ENCODE measurements around the gene ZNF618.

Gene ZNF618

GRCh38 chr9:113912816-113913215 lies 36.7 kb downstream of the ZNF618 start:
- DNase-seq (ENCODE audit: low spot score) = no peak

GRCh38 chr9:113913426-113914195 lies 37.5 kb downstream of the ZNF618 start:
- DNase-seq (ENCODE audit: low spot score) = no peak

- DNase-seq (ENCODE audit: low spot score) = no peak
These were observed 38.4 kb downstream of the ZNF618 start for GRCh38 chr9:113914517-113914916.

GRCh38 chr9:113915817-113916434 lies 39.8 kb downstream of the ZNF618 start:
- DNase-seq (ENCODE audit: low spot score) = no peak

GRCh38 chr9:113916931-113917330 lies 40.8 kb downstream of the ZNF618 start:
- DNase-seq (ENCODE audit: low spot score) = no peak

GRCh38 chr9:113918697-113919350 lies 42.7 kb downstream of the ZNF618 start:
- DNase-seq (ENCODE audit: low spot score) = no peak

- no peak for DNase-seq (ENCODE audit: low spot score)
These were observed 43.3 kb downstream of the ZNF618 start for GRCh38 chr9:113919382-113919781.

GRCh38 chr9:113919871-113920270 lies 43.8 kb downstream of the ZNF618 start:
- no peak for DNase-seq (ENCODE audit: low spot score)

GRCh38 chr9:113920872-113921271 lies 44.8 kb downstream of the ZNF618 start:
- DNase-seq (ENCODE audit: low spot score) = no peak

- no peak for DNase-seq (ENCODE audit: low spot score)
These were observed 45.4 kb downstream of the ZNF618 start for GRCh38 chr9:113921396-113921925.

GRCh38 chr9:113922160-113922559 lies 46.1 kb downstream of the ZNF618 start:
- no peak for DNase-seq (ENCODE audit: low spot score)

GRCh38 chr9:113926211-113926610 lies 50.1 kb downstream of the ZNF618 start:
- DNase-seq (ENCODE audit: low spot score) = no peak

GRCh38 chr9:113927277-113927676 lies 51.2 kb downstream of the ZNF618 start:
- DNase-seq (ENCODE audit: low spot score) = no peak

GRCh38 chr9:113928269-113928668 lies 52.2 kb downstream of the ZNF618 start:
- DNase-seq (ENCODE audit: low spot score) = no peak

- no peak for DNase-seq (ENCODE audit: low spot score)
These were observed 53.7 kb downstream of the ZNF618 start for GRCh38 chr9:113929634-113930389.

- no peak for DNase-seq (ENCODE audit: low spot score)
These were observed 54.3 kb downstream of the ZNF618 start for GRCh38 chr9:113930390-113930783.

GRCh38 chr9:113931140-113931539 lies 55.0 kb downstream of the ZNF618 start:
- DNase-seq (ENCODE audit: low spot score) = no peak

GRCh38 chr9:113931777-113932176 lies 55.7 kb downstream of the ZNF618 start:
- no peak for DNase-seq (ENCODE audit: low spot score)

GRCh38 chr9:113932906-113933584 lies 56.9 kb downstream of the ZNF618 start:
- DNase-seq (ENCODE audit: low spot score) = no peak

- no peak for DNase-seq (ENCODE audit: low spot score)
These were observed 57.6 kb downstream of the ZNF618 start for GRCh38 chr9:113933671-113934070.

- no peak for DNase-seq (ENCODE audit: low spot score)
These were observed 58.2 kb downstream of the ZNF618 start for GRCh38 chr9:113934167-113934828.

Measured in SW480 (cell line).